HepG2 (cell line): ENCODE measurements around the gene RUVBL2. TPM values are rescaled to one million over a fixed set of nuclear protein-coding genes. Genes with fewer than 3 reads are reported as not detected.

Experiments used
- ARID5B ChIP-seq: IDR thresholded peaks from 2 replicates; pipeline ENCODE4 v1.4.0; 2020; ENCODE audit warnings: mild to moderate bottlenecking, missing genetic modification reagents
- ARNT2 ChIP-seq: sonication (generic); formaldehyde crosslinking; IDR thresholded peaks from 2 replicates; pipeline ENCODE4 v1.8.0; 2022; ENCODE audit warnings: mild to moderate bottlenecking, low read depth, missing genetic modification reagents, moderate library complexity
- ELF1 ChIP-seq: sonication (generic); formaldehyde crosslinking; IDR thresholded peaks from 2 replicates; pipeline ENCODE4 v1.4.0; 2020; ENCODE audit warnings: missing genetic modification reagents
- KIAA2018 ChIP-seq: sonication (generic); formaldehyde crosslinking; IDR thresholded peaks from 2 replicates; pipeline ENCODE4 v1.5.0; 2020; ENCODE audit warnings: mild to moderate bottlenecking, missing genetic modification reagents, borderline replicate concordance
- KLF12 ChIP-seq: sonication (generic); formaldehyde crosslinking; IDR thresholded peaks from 2 replicates; pipeline ENCODE4 v1.4.0; 2020; ENCODE audit warnings: missing genetic modification reagents, borderline replicate concordance
- MYPOP ChIP-seq: sonication (generic); formaldehyde crosslinking; IDR thresholded peaks from 2 replicates; pipeline ENCODE4 v1.8.1; 2023; ENCODE audit warnings: mild to moderate bottlenecking, moderate library complexity, missing genetic modification reagents
- NCOA2 ChIP-seq: sonication (generic); formaldehyde crosslinking; IDR thresholded peaks from 2 replicates; pipeline ENCODE4 v1.8.0; 2022; ENCODE audit warnings: inconsistent platforms
- REPIN1 ChIP-seq: sonication (generic); formaldehyde crosslinking; IDR thresholded peaks from 2 replicates; pipeline ENCODE4 v1.8.0; 2022; ENCODE audit warnings: missing genetic modification reagents, low read depth, mild to moderate bottlenecking, borderline replicate concordance
- YEATS2 ChIP-seq: sonication (generic); formaldehyde crosslinking; IDR thresholded peaks from 2 replicates; pipeline ENCODE4 v1.4.0; 2020; ENCODE audit warnings: missing genetic modification reagents, borderline replicate concordance
- ZNF503 ChIP-seq: sonication (generic); formaldehyde crosslinking; IDR thresholded peaks from 2 replicates; pipeline ENCODE4 v1.4.0; 2020; ENCODE audit warnings: missing genetic modification reagents
- ZNF570 ChIP-seq: sonication (generic); formaldehyde crosslinking; IDR thresholded peaks from 2 replicates; pipeline ENCODE4 v1.4.0; 2020; ENCODE audit warnings: mild to moderate bottlenecking, missing genetic modification reagents, borderline replicate concordance
- ZNF792 ChIP-seq: IDR thresholded peaks from 2 replicates; pipeline ENCODE4 v1.6.1; 2016
- polyA plus RNA-seq, 8 experiments: library from polyadenylated mRNA; depleted of rRNA in 3 of 8; stranded (reverse) in 7 of 8; unstranded in 1 of 8; fragments of >200 nt; fragmentation: Illumina TruSeq in 4 of 8; extraction: Trizol in 4 of 8; gene quantifications; 2 replicates each; pipeline versions ENCODE4 v1.2.1 to v1.2.3, GENCODE V29; 2011 to 2016; ENCODE audit warnings: low read depth in 4 of 8, missing spikeins in 1 of 8, mixed read lengths in 1 of 8; ENCODE audit not compliant: insufficient read depth in 1 of 8
- total RNA-seq, 5 experiments: library from RNA; depleted of rRNA; stranded (reverse); fragments of >200 nt; fragmentation: Illumina TruSeq; extraction: Trizol; gene quantifications; 2 replicates each; pipeline ENCODE4 v1.2.3, GENCODE V29; 2016; ENCODE audit warnings: low read depth in 1 of 5

Gene RUVBL2
- total and polyA plus RNA-seq, 2 of the 13 experiments (the other 11 are each of a cell fraction or from before 2014, with no cell fraction given) = 120 to 122 TPM

GRCh38 chr19:48967346-48968178 lies 26.1 kb upstream of the RUVBL2 start (continued):
- TF ChIP-seq KIAA2018 (CRISPR knock-in tag) = no peak
- TF ChIP-seq ZNF792 (CRISPR knock-in tag) = no peak
- no peak for TF ChIP-seq REPIN1 (CRISPR knock-in tag)
- 0 out of 2 replicates have a peak, but pooled peaks have one; percentile 7 for TF ChIP-seq ARID5B (CRISPR knock-in tag)
- no peak for TF ChIP-seq KLF12
- no peak; the same call in 1 of the 2 replicates for TF ChIP-seq NCOA2
- TF ChIP-seq ZNF503 (CRISPR knock-in tag) = peak; percentile 69; the same call in 1 of the 2 replicates
- peak; percentile 15; the same call in 1 of the 2 replicates for TF ChIP-seq YEATS2 (CRISPR knock-in tag)
- TF ChIP-seq ARNT2 = peak; percentile 25; the same call in 1 of the 2 replicates
- TF ChIP-seq MYPOP (CRISPR knock-in tag) = no peak
- no peak; the same call in 1 of the 2 replicates for TF ChIP-seq ELF1 (CRISPR knock-in tag)
- TF ChIP-seq ZNF570 (CRISPR knock-in tag) = no peak
